SK-N-DZ (cell line): ENCODE data around the gene ZDBF2.
"Not testable (repeated sequence)": the region's sequence is repeated elsewhere in the genome, so short reads cannot be mapped to it uniquely, and the experiment has no call there.

Experiments
- DNase-seq: peaks from one replicate; pipeline ENCODE4 v3.0.0-alpha.2; 2015; ENCODE audit warnings: low spot score

Gene ZDBF2

DNA sequence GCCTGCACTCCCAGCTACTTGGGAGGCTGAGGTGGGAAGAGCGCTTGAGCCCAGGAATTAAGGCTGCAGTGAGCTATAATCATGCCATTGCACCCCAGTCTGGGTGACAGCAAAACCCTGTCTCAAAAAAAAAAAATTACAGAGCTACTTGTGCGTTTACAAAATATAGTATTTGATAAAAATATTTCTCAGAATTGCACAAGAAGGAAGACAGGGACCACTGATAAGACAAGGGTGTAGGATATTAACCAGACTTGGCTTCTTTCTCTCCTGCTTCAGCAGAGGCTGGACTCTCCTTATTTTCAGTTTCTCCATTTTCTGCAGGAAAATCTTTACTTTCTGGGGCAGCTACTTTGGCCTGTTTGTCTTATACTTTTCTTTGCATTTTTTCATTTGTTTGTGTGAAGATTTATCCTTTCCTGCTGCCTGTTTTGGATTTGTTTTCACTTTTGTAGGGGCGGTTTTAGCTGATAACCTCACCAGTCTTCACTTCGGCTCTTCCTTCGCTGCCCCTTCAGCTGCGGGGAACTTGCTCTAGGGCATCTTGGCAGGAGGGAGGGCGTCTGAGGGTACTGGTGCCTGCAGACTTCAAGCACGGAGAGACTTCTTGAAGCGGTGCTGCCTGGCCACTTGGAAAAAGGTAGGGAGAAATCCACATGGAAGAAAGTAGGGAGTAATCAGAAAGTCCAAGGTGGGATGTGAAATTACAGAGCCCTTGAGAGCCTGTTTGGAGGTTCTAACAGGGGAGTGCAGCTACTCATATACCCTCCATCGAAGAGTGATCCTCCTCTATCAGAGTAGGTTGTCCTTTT lies 14.9 kb upstream of the ZDBF2 start:
- no peak for DNase-seq

DNA sequence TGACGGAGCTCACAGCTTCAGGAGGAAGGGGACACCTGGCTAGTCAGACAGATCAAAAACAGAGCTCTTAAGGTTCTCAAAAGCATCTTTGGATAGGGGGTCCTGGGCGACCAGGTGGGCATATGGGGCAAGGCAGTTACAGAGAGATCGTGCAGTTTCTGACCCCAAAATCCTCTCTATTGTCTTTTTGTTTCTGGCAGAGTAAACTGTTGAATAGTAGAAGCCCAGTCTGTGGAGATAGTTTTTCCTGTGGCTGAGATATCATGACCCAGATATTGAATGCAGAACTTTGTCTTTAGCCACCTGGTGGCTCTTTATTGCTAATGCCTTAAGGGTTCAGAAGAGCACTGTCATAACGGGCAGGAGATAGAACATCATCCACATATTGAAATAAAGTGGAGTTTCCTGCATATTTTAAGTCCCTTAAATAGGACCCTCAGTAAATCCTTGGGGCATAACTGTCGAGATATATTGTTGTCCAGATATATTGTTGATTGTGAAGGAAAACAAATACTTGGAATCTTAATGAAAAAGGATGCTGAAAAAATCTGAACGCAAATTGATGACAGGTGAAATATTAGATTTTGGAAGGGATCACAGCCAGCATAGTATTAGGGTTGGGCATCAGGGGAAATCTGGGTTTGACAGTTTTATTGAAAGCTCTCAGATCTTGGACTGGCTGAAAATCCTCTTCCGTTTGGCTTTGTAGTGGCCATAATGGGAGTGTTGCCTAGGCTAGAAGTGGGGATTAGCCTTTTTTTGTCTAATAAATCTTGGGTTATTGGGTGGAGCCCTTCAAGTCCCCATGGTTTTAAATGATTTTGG lies 14.1 kb upstream of the ZDBF2 start:
- peak; percentile 40 for DNase-seq

DNA sequence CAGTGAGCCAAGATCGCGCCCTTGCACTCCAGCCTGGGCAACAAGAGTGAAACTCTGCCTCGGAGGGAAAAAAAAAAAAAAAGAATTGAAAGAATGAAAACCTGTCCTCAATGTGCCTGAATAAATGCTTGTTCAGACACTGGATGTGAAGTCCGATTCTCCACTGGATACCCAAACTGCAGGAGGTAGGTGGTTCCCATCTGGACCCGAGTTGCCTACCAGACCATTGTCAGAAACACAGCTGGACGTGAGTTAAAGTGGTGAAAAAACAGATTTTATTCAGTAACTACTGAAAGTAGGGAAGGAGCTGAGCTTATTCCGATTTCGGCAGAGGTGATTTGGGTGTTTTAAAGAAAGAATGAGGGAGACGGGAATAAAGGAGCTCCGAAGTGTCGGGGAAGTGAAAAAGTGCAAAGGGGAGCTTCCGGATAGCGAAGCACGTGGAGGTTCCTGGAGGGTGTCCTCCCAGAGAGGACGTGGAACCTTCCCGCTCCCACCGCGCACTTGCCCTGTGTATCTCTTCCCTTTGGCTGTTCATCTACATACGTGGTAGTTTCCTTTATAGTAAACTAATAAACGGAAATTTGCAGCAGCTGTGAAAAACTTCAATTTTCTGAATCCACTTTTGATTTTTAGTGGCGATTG lies 10.4 kb upstream of the ZDBF2 start:
- no peak for DNase-seq

DNA sequence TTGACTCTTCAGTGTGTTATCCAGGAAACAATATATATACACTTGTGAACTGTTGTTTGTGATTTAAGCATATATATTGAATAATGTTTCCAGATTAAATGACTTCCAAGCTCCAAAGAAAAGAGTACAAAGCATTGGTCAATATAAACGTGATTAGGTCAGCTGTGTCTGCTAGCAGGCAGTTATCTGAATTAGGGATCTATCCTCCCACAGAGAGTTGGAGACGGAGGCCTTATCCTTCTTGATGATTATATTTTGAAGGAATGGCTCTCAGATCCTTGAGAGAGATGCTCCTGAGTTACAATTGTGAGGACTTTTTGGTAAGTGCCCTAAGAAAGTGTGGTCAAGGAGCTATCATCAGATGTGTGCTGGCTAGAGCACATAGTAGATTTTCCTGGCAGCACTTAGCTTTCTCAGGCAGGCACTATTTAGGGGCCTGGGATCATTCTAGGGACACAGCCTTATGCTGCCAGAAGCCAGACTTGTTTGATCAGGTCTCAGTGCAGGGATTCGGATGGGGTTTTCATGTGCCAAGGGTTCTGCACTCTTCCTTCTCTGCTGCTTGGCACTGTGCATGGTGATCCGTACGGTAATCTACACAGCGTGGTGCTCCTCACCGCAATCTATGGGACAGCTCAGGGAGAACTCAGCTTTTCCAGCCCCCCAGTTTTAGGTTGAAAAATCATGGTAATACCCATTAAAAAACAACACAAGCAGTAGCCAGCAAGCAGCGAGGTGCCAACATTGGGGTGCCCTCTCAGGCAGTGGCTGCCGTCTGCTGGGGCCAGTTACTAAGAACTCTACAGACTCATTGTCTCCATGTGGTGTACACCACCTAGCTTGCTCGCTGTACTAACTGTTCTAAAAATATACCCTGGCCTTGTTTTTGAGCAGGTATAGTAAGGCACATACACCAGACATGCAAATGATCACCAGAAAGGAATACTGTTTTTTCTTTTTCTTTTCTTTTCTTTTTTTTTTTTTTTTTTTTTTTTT lies 8.0 kb upstream of the ZDBF2 start:
- DNase-seq = peak; percentile 58

DNA sequence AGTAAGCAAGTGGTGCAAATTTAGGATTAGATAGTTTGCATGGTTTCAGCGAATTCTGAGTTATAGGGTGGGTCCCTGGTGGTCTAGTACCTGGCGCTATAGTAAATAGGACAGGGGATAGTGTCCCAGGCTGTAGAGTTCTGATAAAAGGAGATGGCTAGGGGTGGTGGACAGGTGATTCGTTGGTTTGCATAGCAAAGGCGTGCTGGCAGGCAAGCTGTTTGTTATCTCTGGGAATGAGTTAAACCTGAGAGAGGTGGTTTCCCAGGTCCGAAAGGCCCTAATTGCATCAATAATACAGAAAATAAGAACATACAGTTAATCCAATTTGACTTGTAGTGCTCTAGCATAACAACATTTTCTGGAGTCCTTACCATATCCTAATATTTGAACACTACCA lies 6.9 kb upstream of the ZDBF2 start:
- DNase-seq = no peak

DNA sequence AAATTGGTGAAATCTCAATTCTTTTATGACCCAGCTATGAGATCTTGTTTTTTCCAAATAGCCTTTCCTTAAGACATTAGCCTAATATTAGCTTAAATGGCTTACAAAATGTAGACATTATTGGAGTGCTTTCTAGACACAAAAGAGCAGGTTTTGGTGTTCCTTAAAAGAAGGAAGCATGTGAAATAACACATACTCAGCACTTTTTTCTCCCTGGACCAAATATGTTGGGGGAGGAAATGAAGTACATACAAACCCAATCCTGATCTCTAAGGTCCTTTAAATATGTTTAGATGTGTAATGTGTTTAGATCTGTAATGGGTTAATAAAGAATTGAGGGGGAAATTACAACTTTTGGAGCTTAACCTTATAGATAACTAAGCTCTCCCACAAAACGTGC lies 3.4 kb upstream of the ZDBF2 start:
- DNase-seq = no peak

DNA sequence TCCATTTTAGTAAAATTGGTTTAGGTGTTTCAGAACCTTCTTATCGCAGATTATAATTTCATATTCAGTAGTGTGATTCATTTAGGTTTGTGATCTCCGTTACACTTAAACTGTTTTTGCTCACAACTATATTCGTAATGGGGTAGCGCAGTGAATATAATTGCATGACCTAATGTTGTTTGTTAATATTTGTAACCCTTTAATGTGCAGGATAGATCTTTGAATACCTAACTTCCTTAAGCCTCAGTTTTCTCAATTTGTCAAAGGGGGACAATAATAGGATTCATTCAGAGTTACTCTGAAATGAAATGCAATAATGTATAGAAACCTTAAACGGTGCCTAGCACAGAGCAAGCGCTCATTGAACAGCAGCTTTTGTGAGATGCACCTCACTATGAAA lies 558 bp upstream of the ZDBF2 start:
- no peak for DNase-seq

DNA sequence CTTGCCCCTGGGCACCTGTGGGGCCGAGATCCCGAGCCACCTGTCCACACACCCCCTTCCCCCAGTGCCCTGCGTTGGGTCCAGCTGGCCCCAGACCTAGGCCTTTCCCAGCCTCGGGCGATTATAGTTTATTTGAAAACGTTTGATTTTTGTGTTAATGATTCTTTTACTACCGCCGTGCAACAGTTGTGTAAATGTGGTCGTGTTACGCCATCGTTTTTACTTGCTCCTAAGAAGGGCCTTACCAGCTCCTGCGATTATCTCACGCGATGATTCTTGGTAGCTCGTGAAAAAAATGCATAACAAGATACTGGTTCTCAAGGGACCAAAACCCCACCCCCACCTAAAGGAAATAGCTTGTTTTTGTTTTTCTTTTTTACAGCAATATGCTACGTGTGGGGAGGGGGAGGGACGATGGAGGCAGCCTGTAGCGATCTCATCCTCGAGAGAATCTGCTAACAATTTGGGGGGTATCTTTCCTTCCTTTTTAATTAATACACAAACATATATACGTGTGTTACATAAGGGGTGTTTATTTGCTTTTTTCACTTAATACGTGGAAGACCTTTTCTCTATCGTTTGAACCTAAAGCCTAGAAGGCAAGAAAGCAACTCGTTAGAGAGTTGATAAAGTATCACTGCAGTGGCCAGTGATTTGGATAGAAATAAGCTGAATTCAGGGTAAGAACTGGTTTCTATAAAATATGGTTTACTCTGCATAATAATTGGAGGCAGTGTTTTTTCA lies 1.0 kb downstream of the ZDBF2 start:
- DNase-seq = peak; percentile 37

DNA sequence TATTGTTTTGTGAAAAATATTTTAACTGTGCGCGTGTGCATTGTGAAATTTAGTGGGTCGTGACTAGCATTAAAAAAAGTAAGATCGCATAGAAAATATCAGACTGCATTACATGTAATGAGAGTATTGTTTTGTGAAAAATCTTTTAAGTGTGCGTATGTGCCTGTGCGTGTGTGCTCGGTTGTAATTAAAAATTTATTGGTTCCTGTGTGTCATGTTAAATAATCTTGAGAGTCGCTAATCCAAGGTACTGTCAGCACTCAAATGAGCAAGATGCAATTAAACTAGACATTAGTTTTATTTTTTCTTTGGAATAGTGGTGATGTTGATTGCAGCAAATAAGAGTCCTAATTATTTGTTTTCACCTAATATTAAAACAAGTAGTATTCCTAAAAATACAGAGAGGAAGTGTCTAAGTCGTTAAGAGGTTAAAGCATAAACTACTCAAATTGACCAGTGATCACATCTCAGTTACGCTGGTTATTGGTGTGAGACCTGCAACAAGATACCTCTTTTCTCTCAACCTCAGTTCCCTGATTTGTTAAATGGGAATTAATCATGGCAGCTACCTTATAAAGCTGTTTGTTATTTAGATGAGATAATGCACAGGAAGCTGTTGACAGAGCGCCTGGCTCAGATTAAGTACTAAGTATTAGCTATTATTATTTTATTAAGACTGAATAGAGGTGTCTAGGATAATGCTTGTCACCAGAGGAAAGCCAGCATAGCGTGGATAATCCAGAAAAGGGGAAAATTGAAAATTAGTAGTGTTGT lies 1.9 kb downstream of the ZDBF2 start:
- DNase-seq = no peak

DNA sequence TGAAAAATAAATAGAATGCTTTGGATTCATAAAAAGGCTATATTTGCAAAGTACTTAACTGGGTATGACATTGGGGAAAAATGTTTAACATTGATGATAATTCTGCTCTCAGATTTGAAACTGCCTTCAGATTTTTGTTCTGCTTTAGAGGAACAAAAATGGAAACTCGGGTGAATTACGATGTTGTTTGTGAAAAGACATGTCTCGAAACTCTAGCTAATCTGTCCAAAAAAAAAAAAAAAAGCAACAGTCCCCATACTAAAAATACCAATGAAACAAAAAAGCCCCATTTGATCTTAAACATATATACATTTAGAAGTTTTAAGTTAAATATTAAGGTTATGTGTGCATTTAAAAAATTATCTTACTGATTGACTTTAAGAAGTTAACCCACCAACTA lies 3.0 kb downstream of the ZDBF2 start:
- DNase-seq = no peak

DNA sequence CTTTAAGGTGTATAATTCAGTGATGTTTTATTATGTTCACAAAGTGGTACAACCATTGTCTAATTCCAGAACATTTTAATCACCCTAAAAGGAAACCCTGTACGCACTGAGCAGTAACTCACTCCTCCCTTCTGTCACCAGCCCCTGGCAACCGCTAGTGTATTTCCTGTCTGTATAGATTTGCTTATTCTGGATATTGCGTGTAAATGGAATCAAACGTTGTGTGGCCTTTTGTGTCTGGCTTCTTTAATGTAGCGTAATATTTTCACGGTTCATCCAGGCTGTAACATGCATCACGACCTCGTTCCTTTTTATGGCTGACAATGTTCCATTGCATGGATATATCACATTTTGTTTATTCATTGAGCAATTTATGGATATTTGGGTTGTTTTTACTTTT lies 8.3 kb downstream of the ZDBF2 start:
- no peak for DNase-seq

DNA sequence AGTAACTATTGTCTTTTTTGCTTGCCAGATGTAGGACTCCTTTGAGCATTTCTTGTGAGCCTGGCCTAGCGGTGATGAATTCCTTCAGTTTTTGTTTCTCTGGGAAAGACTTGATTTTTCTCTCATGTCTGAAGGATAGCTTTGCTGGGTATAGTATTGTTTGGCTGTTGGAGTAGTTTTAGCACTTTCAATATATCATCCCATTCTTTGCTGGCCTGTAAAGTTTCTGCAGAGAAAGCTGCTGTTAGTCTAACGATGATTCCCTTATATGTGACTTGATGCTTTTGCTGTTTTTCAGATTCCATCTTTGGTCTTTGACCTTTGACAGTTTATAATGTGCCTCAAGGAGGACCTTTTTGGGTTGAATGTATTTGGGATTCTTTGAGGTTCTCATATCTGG lies 12.7 kb downstream of the ZDBF2 start:
- no peak for DNase-seq

DNA sequence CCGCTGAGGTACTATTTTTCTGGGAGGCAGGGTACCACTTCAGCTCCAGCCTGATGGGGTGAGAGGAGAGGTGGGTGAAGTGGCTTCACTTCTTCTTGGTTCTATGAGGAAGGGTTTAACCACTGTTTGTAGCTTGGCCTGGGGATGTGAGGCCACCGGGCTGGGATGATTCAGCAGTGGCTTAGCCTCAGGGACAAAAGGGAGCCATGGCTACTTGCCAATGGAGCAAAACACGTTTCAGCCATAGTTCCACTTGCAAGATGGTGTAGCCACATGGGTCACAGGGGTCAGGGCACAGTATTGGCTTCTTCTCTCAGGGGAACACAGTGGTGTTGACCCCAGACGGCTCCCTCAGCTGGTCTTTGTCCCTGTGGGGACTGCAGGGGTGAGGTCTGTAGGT lies 14.9 kb downstream of the ZDBF2 start:
- no peak for DNase-seq

DNA sequence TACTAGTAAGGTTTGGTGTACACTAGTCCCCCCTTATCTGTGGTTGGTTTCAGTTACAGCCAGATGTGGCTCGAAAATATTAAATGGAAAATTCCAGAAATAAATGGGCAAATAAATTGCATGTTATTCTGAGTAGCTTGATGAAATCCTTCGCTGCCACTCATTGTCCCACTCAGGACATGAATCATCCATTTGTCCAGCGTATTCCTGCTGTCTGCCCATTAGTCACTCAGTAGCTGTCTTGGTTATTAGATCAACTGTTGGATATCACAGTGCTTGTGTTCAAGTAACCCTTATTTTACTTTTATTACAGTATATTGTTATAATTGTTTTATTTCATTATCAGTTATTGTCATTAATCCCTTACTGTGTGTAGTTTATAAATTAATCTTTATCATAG lies 21.7 kb downstream of the ZDBF2 start:
- DNase-seq = no peak

DNA sequence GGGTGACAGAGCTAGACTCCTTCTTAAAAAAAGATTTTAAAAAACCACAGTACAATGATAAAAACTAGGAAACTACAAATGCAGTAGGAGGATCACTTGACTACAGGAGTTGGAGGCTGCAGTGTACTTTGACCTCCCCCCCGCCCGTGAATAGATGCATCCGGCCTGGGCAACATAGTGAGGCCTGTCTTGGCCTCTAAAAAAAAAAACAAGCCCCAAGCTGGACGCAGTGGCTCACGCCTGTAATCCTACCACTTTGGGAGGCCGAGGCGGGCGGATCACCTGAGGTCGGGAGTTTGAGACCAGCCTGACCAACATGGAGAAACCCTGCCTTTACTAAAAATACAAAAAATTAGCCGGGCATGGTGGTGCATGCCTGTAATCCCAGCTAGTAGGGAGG lies 25.1 kb downstream of the ZDBF2 start:
- not testable (repeated sequence) for DNase-seq

DNA sequence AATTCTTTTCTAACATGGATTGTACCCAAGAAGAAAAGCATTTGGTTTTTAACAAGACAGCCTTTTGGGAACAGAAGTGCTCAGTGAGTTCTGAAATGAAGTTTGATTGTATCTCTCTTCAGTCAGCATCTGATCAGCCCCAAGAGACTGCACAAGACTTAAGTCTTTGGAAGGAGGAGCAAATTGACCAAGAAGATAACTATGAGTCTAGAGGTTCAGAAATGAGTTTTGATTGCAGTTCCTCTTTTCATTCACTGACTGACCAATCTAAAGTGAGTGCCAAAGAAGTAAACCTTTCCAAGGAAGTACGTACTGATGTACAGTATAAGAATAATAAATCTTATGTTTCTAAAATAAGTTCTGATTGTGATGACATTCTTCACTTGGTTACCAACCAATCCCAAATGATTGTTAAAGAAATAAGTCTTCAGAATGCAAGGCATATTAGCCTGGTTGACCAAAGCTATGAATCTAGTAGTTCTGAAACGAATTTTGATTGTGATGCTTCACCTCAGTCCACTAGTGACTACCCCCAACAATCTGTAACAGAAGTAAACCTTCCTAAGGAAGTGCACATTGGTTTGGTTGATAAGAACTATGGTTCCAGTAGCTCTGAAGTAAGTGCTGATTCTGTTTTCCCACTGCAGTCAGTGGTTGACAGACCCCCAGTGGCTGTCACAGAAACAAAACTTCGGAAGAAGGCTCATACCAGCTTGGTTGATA lies 31.2 kb downstream of the ZDBF2 start:
- DNase-seq = no peak

DNA sequence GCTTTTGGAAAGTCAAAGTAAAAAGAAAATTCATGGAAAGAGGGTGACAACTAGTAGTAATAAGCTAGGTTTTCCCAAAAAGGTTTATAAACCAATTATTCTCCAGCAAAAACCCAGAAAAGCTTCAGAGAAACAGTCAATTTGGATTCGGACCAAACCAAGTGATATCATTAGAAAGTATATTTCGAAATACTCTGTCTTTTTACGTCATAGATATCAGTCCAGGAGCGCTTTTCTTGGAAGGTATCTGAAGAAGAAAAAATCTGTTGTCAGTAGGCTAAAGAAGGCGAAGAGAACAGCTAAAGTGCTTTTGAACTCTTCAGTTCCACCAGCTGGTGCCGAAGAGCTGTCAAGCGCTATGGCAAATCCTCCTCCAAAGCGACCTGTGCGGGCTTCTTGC lies 36.6 kb downstream of the ZDBF2 start:
- DNase-seq = no peak

DNA sequence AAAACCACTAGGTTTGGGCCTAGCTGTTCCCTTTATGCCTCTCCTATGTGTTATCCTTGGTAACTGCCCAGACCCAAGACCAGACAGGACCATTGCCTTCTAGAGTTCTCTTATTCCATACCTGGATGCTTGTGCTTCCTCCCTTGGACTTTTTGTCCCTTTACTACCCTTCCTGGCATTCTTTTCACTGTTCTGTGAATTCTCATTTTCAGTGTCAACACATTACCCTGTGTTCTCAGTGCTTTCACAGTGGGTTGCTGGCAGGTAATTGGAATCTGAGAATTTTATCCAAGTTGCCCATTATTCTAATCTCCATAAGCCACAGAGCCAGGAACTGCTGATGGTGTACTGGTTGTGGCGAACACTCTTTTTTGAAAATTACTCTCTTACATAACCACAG lies 41.7 kb downstream of the ZDBF2 start:
- no peak for DNase-seq

DNA sequence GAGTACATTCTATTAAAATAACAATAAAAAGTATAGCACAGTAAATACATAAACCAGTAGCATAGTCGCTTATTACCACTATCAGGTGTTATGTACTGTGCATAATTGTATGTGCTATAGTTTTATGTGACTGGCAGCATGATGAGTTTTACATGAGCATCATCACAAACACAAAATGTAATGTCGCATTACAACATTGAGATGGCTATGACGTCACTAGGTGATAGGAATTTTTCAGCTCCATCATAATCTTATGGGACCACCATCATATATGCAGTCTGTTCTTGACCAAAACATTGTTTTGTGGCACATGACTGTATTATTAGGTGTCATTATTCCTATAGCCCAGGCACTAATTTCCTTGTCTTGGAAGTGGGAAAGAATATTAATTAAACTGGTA lies 48.6 kb downstream of the ZDBF2 start:
- no peak for DNase-seq
